DMS153 treated with DMSO at 0.1 percent for 48 hours (cell line): ENCODE measurements around the gene MCM3.
A peak's percentile ranks its signal among the peaks of the same experiment; 100 is the strongest.

Experiments
- DNase-seq: peaks from one replicate; lab custom pipeline; 2025; ENCODE audit not compliant: unreplicated experiment; lab: John Stamatoyannopoulos, UW

MCM3 gene

GRCh38 chr6:52254731-52255378 is 29.7 kb downstream of the MCM3 start:
- no peak for DNase-seq

GRCh38 chr6:52253494-52253893 is 31.0 kb downstream of the MCM3 start:
- DNase-seq, result no peak

GRCh38 chr6:52251113-52251512 is 33.4 kb downstream of the MCM3 start:
- DNase-seq, result no peak

- no peak for DNase-seq
These were observed 35.5 kb downstream of the MCM3 start for GRCh38 chr6:52249078-52249477.

GRCh38 chr6:52245425-52245824 is 39.1 kb downstream of the MCM3 start:
- no peak for DNase-seq

GRCh38 chr6:52244400-52244799 is 40.1 kb downstream of the MCM3 start, which contains the start of gene IL17F:
Gene IL17F, minus strand, starts transcription at chr6:52244500. Its CDS starts 71 bp downstream, at chr6:52244429.
- DNase-seq, result no peak

- DNase-seq, result peak; percentile 14
These were observed 41.2 kb downstream of the MCM3 start for GRCh38 chr6:52243282-52243893.

- no peak for DNase-seq
These were observed 42.7 kb downstream of the MCM3 start for GRCh38 chr6:52241819-52242218.

- peak; percentile 41 for DNase-seq
These were observed 50.3 kb downstream of the MCM3 start for GRCh38 chr6:52233975-52234823.

GRCh38 chr6:52233005-52233404 is 51.5 kb downstream of the MCM3 start:
- no peak for DNase-seq

- DNase-seq, result no peak
These were observed 53.0 kb downstream of the MCM3 start for GRCh38 chr6:52231406-52232127.

- DNase-seq, result no peak
These were observed 53.9 kb downstream of the MCM3 start for GRCh38 chr6:52230685-52231084.

GRCh38 chr6:52227495-52227894 is 57.0 kb downstream of the MCM3 start:
- no peak for DNase-seq

GRCh38 chr6:52221302-52221701 is 63.2 kb downstream of the MCM3 start:
- DNase-seq, result no peak

- no peak for DNase-seq
These were observed 66.8 kb downstream of the MCM3 start for GRCh38 chr6:52217761-52218160.

GRCh38 chr6:52216932-52217575 is 67.5 kb downstream of the MCM3 start:
- DNase-seq, result no peak

GRCh38 chr6:52215787-52216186 is 68.8 kb downstream of the MCM3 start:
- DNase-seq, result no peak
